C4-2B (cell line): ENCODE measurements around the gene PRDM5.

Experiments
- ZFX ChIP-seq: fragments of 450-650 bp; IDR thresholded peaks from 2 replicates; pipeline ENCODE4 v1.6.1; 2017
- TF ChIP-seq, protein P1 (sequence below): fragments of 450-650 bp; conservative IDR thresholded peaks from 2 replicates; pipeline ENCODE4 v1.5.1; 2017; ENCODE audit warnings: mild to moderate bottlenecking

- TF ChIP-seq, protein P1, sequence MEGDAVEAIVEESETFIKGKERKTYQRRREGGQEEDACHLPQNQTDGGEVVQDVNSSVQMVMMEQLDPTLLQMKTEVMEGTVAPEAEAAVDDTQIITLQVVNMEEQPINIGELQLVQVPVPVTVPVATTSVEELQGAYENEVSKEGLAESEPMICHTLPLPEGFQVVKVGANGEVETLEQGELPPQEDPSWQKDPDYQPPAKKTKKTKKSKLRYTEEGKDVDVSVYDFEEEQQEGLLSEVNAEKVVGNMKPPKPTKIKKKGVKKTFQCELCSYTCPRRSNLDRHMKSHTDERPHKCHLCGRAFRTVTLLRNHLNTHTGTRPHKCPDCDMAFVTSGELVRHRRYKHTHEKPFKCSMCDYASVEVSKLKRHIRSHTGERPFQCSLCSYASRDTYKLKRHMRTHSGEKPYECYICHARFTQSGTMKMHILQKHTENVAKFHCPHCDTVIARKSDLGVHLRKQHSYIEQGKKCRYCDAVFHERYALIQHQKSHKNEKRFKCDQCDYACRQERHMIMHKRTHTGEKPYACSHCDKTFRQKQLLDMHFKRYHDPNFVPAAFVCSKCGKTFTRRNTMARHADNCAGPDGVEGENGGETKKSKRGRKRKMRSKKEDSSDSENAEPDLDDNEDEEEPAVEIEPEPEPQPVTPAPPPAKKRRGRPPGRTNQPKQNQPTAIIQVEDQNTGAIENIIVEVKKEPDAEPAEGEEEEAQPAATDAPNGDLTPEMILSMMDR = no peak
- no peak for TF ChIP-seq ZFX
Observed at GRCh38 chr4:120838784-120839183, 83.7 kb downstream of the PRDM5 start.
